ENCODE results near the gene COL4A6. TPM values are rescaled to one million over a fixed set of nuclear protein-coding genes. Genes with fewer than 3 reads are reported as not detected.

The COL4A6 gene
- total and polyA plus RNA-seq, 2 of the 8 experiments (the other 6 are each of a cell fraction or from before 2014, with no cell fraction given): 5.9 to 11.8 TPM

DNA sequence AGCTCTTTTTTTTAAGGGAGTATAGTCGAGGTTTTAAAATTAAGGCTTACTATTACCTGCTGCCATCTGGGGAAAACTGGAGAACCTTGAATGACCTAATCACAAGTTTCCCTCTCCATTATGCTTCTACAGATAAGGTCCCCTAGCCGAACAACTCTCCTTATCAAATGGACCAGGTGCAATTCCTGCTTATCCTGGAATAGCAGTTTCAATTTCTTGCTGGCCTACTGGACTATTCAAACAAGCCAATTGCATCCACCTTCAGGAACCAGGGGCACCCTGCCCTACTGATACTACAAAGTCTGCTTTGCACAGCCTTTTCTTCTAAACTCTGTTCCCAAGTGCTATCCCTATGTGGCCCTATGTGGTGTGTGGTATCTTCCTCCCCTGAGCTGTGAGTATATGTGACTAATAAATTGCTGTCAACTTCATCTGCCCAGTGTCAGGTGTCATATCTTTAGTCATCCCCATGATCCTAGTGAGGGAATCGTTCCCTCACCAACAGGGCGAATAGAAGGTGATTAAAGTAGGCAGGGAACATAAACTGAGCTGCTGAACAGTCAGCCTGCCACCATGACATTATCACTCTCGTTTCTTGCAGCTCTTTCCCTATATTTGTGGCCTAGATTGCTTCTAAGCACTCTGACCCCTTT is 218.1 kb downstream of the COL4A6 start (continued):
- TF ChIP-seq ASH2L (IDR thresholded peaks at IDR 0.05; ENCODE audit: low read length): no peak

All from H1 (cell line).